GM12878 (cell line): Measurements from ENCODE around the gene CD164L2. TPM values are rescaled to one million over a fixed set of nuclear protein-coding genes. Genes with fewer than 3 reads are reported as not detected.

Experiments
- ATAC-seq: fragments of 200-7000 bp; cut with Tn5 transposase; 3 replicates; pipeline ENCODE4 v1.9.1; 2020; ENCODE audit warnings: mild to moderate bottlenecking, moderate library complexity
- BruUV-seq: library from RNA; stranded (reverse); fragments of 400-500 nt; replicated peaks from 2 replicates; lab custom pipeline; 2021; lab: Mats Ljungman, UMichigan
- CTCF ChIA-PET: fragments of 300-600 bp; sonication (Branson Sonifier 250); formaldehyde crosslinking; extraction: SDS; loops from one replicate; lab custom pipeline; 2021; ENCODE audit warnings: inconsistent platforms; lab: Yijun Ruan, JAX
- POLR2A ChIA-PET: fragments of 350-600 bp; formaldehyde crosslinking; extraction: SDS; loops from one replicate; lab custom pipeline; 2021; ENCODE audit warnings: inconsistent platforms; lab: Charles Lee
- RAD21 ChIA-PET: fragments of 300-600 bp; sonication (Branson Sonifier 250); formaldehyde crosslinking; loops from one replicate; lab custom pipeline; 2023; ENCODE audit warnings: antibody characterized with exemption; ENCODE audit not compliant: unreplicated experiment; lab: Charles Lee
- SMC1A ChIA-PET: fragments of 300-600 bp; sonication (Branson Sonifier 250); formaldehyde crosslinking; loops from one replicate; lab custom pipeline; 2023; ENCODE audit not compliant: unreplicated experiment, uncharacterized antibody; lab: Charles Lee
- DNase-seq: peaks from one replicate; pipeline ENCODE4 v3.0.0-alpha.2; 2011; ENCODE audit warnings: low read depth, low spot score
- FAIRE-seq: peaks from 3 replicates; lab custom pipeline; 2011; peaks lifted over from hg19 to GRCh38; lab: Jason Lieb, UNC
- H2AFZ ChIP-seq: 2 replicates; pipeline ENCODE4 v1.6.0; 2011; ENCODE audit warnings: low read depth, low read length, control low read depth; ENCODE audit not compliant: control insufficient read depth
- H3K27ac ChIP-seq: 2 replicates; pipeline ENCODE4 v1.5.1; 2011; ENCODE audit warnings: control low read depth; ENCODE audit not compliant: control insufficient read depth, insufficient read depth
- H3K27me3 ChIP-seq, 2 experiments: replicated peaks in 1 of 2; 2 replicates each; pipeline versions ENCODE4 v1.6.0 to v1.6.1; 2011; ENCODE audit warnings: low read length in 1 of 2; ENCODE audit not compliant: control insufficient read depth in 2 of 2, insufficient read depth in 2 of 2
- H3K36me3 ChIP-seq, 2 experiments: 2 replicates each; pipeline ENCODE4 v1.5.1; 2011; ENCODE audit warnings: low read length in 1 of 2; ENCODE audit not compliant: control insufficient read depth in 2 of 2, insufficient read depth in 2 of 2
- H3K4me1 ChIP-seq: 2 replicates; pipeline ENCODE4 v1.6.1; 2011; ENCODE audit warnings: mild to moderate bottlenecking, low read length, moderate library complexity, mixed read lengths; ENCODE audit not compliant: control insufficient read depth, insufficient read depth
- H3K4me2 ChIP-seq: 2 replicates; pipeline ENCODE4 v1.6.0; 2011; ENCODE audit warnings: control low read depth; ENCODE audit not compliant: control insufficient read depth, insufficient read depth
- H3K4me3 ChIP-seq: fragments of 200-600 bp; sonication (generic); 2 replicates; pipeline ENCODE4 v1.5.1; 2016
- H3K79me2 ChIP-seq: 2 replicates; pipeline ENCODE4 v1.6.0; 2011; ENCODE audit warnings: low read length; ENCODE audit not compliant: control insufficient read depth, insufficient read depth
- H3K9ac ChIP-seq: 2 replicates; pipeline ENCODE4 v1.8.0; 2011; ENCODE audit warnings: low read length, control low read depth, mixed read lengths; ENCODE audit not compliant: control insufficient read depth, insufficient read depth
- H3K9me3 ChIP-seq: replicated peaks from 3 replicates; pipeline ENCODE4 v1.5.1; 2011; ENCODE audit warnings: mild to moderate bottlenecking, low read length; ENCODE audit not compliant: control insufficient read depth, insufficient read depth
- H4K20me1 ChIP-seq: 2 replicates; pipeline ENCODE4 v1.6.0; 2011; ENCODE audit not compliant: control insufficient read depth, insufficient read depth
- ATF2 ChIP-seq: IDR thresholded peaks from 2 replicates; pipeline ENCODE4 v1.6.1; 2012; ENCODE audit warnings: low read length, inconsistent platforms
- BCL11A ChIP-seq: IDR thresholded peaks from 2 replicates; pipeline ENCODE4 v1.6.1; 2011; ENCODE audit warnings: low read depth, low read length
- CREM ChIP-seq: IDR thresholded peaks from 2 replicates; pipeline ENCODE4 v1.6.1; 2014; ENCODE audit warnings: antibody characterized with exemption, low read depth
- EED ChIP-seq: sonication (generic); IDR thresholded peaks from 2 replicates; pipeline ENCODE4 v1.6.1; 2016; ENCODE audit warnings: antibody characterized with exemption, low read depth
- FOXK2 ChIP-seq: fragments of 450-650 bp; IDR thresholded peaks from 2 replicates; pipeline ENCODE4 v1.6.1; 2017; ENCODE audit warnings: mild to moderate bottlenecking, moderate library complexity
- FOXM1 ChIP-seq: IDR thresholded peaks from 2 replicates; pipeline ENCODE4 v1.6.1; 2012; ENCODE audit warnings: low read depth, mild to moderate bottlenecking, inconsistent platforms, low read length, moderate library complexity
- JUND ChIP-seq: IDR thresholded peaks from 2 replicates; pipeline ENCODE4 v1.6.1; 2012; ENCODE audit warnings: low read depth, mild to moderate bottlenecking, low read length, improper control_type of control experiment, moderate library complexity
- KLF5 ChIP-seq: fragments of 450-650 bp; IDR thresholded peaks from 2 replicates; pipeline ENCODE4 v1.6.1; 2014; ENCODE audit warnings: mild to moderate bottlenecking; ENCODE audit not compliant: partially characterized antibody
- LARP7 ChIP-seq: fragments of 450-650 bp; IDR thresholded peaks from 2 replicates; pipeline ENCODE4 v1.6.1; 2017; ENCODE audit warnings: mild to moderate bottlenecking
- MTA2 ChIP-seq: fragments of 450-650 bp; IDR thresholded peaks from 2 replicates; pipeline ENCODE4 v1.6.1; 2016; ENCODE audit warnings: low read depth, mild to moderate bottlenecking, moderate library complexity
- MYB ChIP-seq: fragments of 150-350 bp; IDR thresholded peaks from 2 replicates; pipeline ENCODE4 v1.6.1; 2014; ENCODE audit warnings: mild to moderate bottlenecking, low read depth, low read length, borderline replicate concordance
- RBBP5 ChIP-seq: fragments of 200-600 bp; sonication (generic); conservative IDR thresholded peaks from 2 replicates; pipeline ENCODE4 v1.6.1; 2016
- SPI1 ChIP-seq: IDR thresholded peaks from 2 replicates; pipeline ENCODE4 v1.6.1; 2011; ENCODE audit warnings: low read depth, mild to moderate bottlenecking, low read length, moderate library complexity, borderline replicate concordance; ENCODE audit not compliant: insufficient read depth
- ZBTB11 ChIP-seq: fragments of 450-650 bp; formaldehyde crosslinking; IDR thresholded peaks from 2 replicates; pipeline ENCODE4 v1.5.0; 2022; ENCODE audit warnings: mild to moderate bottlenecking, missing genetic modification characterization
- ZZZ3 ChIP-seq: IDR thresholded peaks from 2 replicates; pipeline ENCODE4 v1.6.1; 2011; ENCODE audit warnings: low read depth; ENCODE audit not compliant: control insufficient read depth, insufficient read length
- WGBS: methylation state at CpG from one replicate; pipeline ENCODE4 v1.1.6; 2016; ENCODE audit warnings: low lambda C conversion rate; ENCODE audit not compliant: insufficient replicate concordance, insufficient coverage; ENCODE audit errors: missing lambda C conversion rate; 5-methylcytosine and 5-hydroxymethylcytosine counted together
- in situ Hi-C: fragments of 300-500 bp; cut with MboI; formaldehyde crosslinking; loops from 9 replicates; pipeline ENCODE4 v1.14.3; 2018; ENCODE audit warnings: mixed read lengths
- intact Hi-C: fragments of 100-400 bp; cut with micrococcal nuclease; formaldehyde crosslinking; loops from one replicate; pipeline ENCODE4 v1.14.2; 2022; ENCODE audit not compliant: unreplicated experiment
- polyA plus RNA-seq, 11 experiments: library from polyadenylated mRNA; depleted of rRNA in 4 of 11; unstranded in 6 of 11; stranded (reverse) in 5 of 11; fragments of >200 nt; fragmentation: Nextera tagmentation in 4 of 11; fragmentation: Illumina TruSeq in 1 of 11; extraction: Ambion mirVana in 4 of 11; extraction: Trizol in 1 of 11; gene quantifications; 1 replicate in 1 of 11; 2 replicates in 10 of 11; pipeline versions ENCODE4 v1.2.1 to v1.2.3, GENCODE V29; 2011 to 2016; ENCODE audit warnings: inconsistent platforms in 2 of 11, missing spikeins in 2 of 11, low read depth in 1 of 11
- total RNA-seq, 4 experiments: library from RNA; depleted of rRNA in 3 of 4; stranded (reverse); fragments of >200 nt in 3 of 4; fragmentation: Illumina TruSeq in 1 of 4; extraction: Trizol in 1 of 4; gene quantifications; 2 replicates each; pipeline versions ENCODE4 v1.2.1 to v1.2.3, GENCODE V29; 2013 to 2021
- TF ChIP-seq, protein P1 (sequence below): fragments of 450-650 bp; IDR thresholded peaks from 2 replicates; pipeline ENCODE4 v1.6.1; 2018; ENCODE audit warnings: mild to moderate bottlenecking, low read depth, moderate library complexity; ENCODE audit not compliant: partially characterized antibody

Gene CD164L2
- total and polyA plus RNA-seq, 10 of the 15 experiments (the other 5 are each of a cell fraction or from before 2014, with no cell fraction given), result not detected

DNA sequence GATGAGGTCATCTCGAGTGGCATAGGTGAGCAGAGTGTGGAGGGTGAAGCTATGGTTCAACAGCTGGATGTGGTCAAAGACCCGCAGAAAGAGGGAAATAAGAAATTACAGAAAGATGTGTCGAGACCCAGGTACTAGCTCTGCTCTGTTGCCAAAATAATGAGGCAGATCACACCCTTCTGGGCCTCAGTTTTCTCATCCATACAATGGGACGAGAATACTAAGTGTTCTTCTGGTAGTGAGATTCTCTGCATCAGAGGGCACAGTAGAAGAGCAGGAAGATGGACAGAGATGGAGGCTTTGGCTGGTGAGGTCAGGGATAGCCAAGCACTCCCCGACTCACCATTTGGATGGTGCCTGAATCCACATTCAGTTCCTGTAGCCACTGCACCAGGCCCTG is 27.4 kb downstream of the CD164L2 start (continued):
- TF ChIP-seq ZBTB11 (CRISPR knock-in tag) (no peak), FOXK2 (no peak), RBBP5 (no peak), MYB (no peak), LARP7 (no peak)

- no peaks in the 10 kb centered on the region; a peak in 1 of 4 replicates for H3K27me3 ChIP-seq
- ChIA-PET POLR2A (no interaction called here), SMC1A (interaction anchor here (0.6 to 1.2 kb wide), 2 partner anchors 34 to 218 kb away, joined by 3 read pairs; no protein-coding TSS in a partner anchor), RAD21 (no interaction called here), CTCF (interaction anchor here (1.1 to 8.7 kb wide), 7 partner anchors 13 to 248 kb away, joined by 3 to 126 read pairs (median 14); partner anchors contain the start of genes GPR3 and MAP3K6)
- no peaks in the 10 kb centered on the region for H3K9me3 ChIP-seq
- no peak overlapping the region for H3K4me2 ChIP-seq
- H3K9ac ChIP-seq, result no peak overlapping the region
- no peaks in the 10 kb centered on the region for H4K20me1 ChIP-seq
- H3K36me3 ChIP-seq, result no peaks in the 10 kb centered on the region
- DNase-seq (no peak), ATAC-seq (no peak), FAIRE-seq (no peak)
- intact Hi-C loops (no loop called here), in situ Hi-C loops (no loop called here)
- TF ChIP-seq FOXM1 (no peak), BCL11A (no peak), ZZZ3 (no peak), CREM (no peak), ATF2 (no peak), JUND (no peak), SPI1 (no peak), KLF5 (no peak), EED (no peak), MTA2 (no peak)
- TF ChIP-seq, protein P1, sequence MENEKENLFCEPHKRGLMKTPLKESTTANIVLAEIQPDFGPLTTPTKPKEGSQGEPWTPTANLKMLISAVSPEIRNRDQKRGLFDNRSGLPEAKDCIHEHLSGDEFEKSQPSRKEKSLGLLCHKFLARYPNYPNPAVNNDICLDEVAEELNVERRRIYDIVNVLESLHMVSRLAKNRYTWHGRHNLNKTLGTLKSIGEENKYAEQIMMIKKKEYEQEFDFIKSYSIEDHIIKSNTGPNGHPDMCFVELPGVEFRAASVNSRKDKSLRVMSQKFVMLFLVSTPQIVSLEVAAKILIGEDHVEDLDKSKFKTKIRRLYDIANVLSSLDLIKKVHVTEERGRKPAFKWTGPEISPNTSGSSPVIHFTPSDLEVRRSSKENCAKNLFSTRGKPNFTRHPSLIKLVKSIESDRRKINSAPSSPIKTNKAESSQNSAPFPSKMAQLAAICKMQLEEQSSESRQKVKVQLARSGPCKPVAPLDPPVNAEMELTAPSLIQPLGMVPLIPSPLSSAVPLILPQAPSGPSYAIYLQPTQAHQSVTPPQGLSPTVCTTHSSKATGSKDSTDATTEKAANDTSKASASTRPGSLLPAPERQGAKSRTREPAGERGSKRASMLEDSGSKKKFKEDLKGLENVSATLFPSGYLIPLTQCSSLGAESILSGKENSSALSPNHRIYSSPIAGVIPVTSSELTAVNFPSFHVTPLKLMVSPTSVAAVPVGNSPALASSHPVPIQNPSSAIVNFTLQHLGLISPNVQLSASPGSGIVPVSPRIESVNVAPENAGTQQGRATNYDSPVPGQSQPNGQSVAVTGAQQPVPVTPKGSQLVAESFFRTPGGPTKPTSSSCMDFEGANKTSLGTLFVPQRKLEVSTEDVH, result no peak
- no peak overlapping the region for H2AFZ ChIP-seq
- no peak overlapping the region for H3K4me3 ChIP-seq
- no peaks in the 10 kb centered on the region for H3K79me2 ChIP-seq
- H3K27ac ChIP-seq, result no peak overlapping the region
- 64% methylated on average over 3 of the region's 3 CpGs for WGBS
- H3K4me1 ChIP-seq, result peaks cover 4% of the 10 kb centered on the region
- BruUV-seq, result no TSS peak
These were observed 29.5 kb downstream of the CD164L2 start for GRCh38 chr1:27353629-27354028.
